Body of pancreas (tissue), 4 donors: ENCODE results near the gene TPRKB.

Experiments used
- POLR2A ChIP-seq, 3 donors: fragments of 450-650 bp; IDR thresholded peaks; one replicate each; pipeline ENCODE4 v1.6.1; 2016; ENCODE audit warnings: antibody characterized with exemption in 3 of 3, mild to moderate bottlenecking in 2 of 3
- TF ChIP-seq, protein P1 (sequence below), 7 experiments: fragments of 450-650 bp in 4 of 7; fragments of 200-600 bp in 3 of 7; sonication (generic) in 3 of 7; IDR thresholded peaks; one replicate each; pipeline ENCODE4 v1.5.1; 2016 to 2019; ENCODE audit warnings: antibody characterized with exemption in 7 of 7

DNA sequence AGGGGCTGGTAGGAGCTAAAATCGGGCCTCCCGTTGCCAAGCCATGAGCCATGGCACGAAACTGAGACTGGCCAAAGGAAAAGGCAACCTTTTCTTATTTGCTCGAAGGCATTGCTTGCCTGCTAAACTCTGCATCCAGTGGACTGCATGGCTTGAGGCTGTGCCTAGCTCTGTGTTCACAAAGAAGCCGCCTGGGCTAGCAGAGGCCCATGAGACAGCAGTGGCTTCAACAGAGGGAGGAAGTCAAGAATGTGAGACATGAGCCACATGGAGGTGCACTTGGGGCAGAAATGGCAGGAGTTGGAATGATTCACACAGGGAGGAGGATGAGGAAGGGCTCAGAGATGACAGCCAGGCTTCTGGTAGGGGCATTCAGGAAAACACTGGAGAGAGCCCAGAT lies 33.5 kb downstream of the TPRKB start:
- no peak for TF ChIP-seq POLR2A (IDR thresholded peaks at IDR 0.05)
- TF ChIP-seq, protein P1, sequence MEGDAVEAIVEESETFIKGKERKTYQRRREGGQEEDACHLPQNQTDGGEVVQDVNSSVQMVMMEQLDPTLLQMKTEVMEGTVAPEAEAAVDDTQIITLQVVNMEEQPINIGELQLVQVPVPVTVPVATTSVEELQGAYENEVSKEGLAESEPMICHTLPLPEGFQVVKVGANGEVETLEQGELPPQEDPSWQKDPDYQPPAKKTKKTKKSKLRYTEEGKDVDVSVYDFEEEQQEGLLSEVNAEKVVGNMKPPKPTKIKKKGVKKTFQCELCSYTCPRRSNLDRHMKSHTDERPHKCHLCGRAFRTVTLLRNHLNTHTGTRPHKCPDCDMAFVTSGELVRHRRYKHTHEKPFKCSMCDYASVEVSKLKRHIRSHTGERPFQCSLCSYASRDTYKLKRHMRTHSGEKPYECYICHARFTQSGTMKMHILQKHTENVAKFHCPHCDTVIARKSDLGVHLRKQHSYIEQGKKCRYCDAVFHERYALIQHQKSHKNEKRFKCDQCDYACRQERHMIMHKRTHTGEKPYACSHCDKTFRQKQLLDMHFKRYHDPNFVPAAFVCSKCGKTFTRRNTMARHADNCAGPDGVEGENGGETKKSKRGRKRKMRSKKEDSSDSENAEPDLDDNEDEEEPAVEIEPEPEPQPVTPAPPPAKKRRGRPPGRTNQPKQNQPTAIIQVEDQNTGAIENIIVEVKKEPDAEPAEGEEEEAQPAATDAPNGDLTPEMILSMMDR (IDR thresholded peaks at IDR 0.05): no peak
